K562 (cell line): ENCODE results near the gene NUP43. TPM values are rescaled to one million over a fixed set of nuclear protein-coding genes. Genes with fewer than 3 reads are reported as not detected.

Experiments
- HDAC1 ChIP-seq, 2 experiments: fragments of 450-650 bp; IDR thresholded peaks; 2 replicates each; pipeline ENCODE4 v1.6.1; 2016 to 2017; ENCODE audit warnings: inconsistent platforms in 1 of 2, mild to moderate bottlenecking in 1 of 2, moderate library complexity in 1 of 2
- KAT2B ChIP-seq: IDR thresholded peaks from one replicate; pipeline ENCODE4 v1.6.1; 2012; ENCODE audit warnings: low read depth, mild to moderate bottlenecking, control low read depth, inconsistent platforms, low read length, moderate library complexity
- MBD2 ChIP-seq: sonication (generic); IDR thresholded peaks from 2 replicates; pipeline ENCODE4 v1.6.1; 2016; ENCODE audit warnings: low read depth, borderline replicate concordance
- NCOR1 ChIP-seq: fragments of 450-650 bp; IDR thresholded peaks from 2 replicates; pipeline ENCODE4 v1.6.1; 2016; ENCODE audit warnings: mild to moderate bottlenecking, moderate library complexity
- POU5F1 ChIP-seq: fragments of 150-350 bp; IDR thresholded peaks from 2 replicates; pipeline ENCODE4 v1.6.1; 2014; ENCODE audit warnings: borderline replicate concordance, low read length, low read depth, mild to moderate bottlenecking; ENCODE audit not compliant: partially characterized antibody
- TAF7 ChIP-seq: fragments of 450-650 bp; IDR thresholded peaks from 2 replicates; pipeline ENCODE4 v1.6.1; 2016; ENCODE audit warnings: missing genetic modification characterization, missing compliant biosample characterization
- ZNF311 ChIP-seq: fragments of 250-450 bp; sonication (Bioruptor Pico); IDR thresholded peaks from 2 replicates; pipeline ENCODE4 v1.4.0; 2020; ENCODE audit warnings: mild to moderate bottlenecking, moderate library complexity
- polyA plus RNA-seq, 8 experiments: library from polyadenylated mRNA; depleted of rRNA in 4 of 8; stranded (reverse) in 5 of 8; unstranded in 3 of 8; fragments of >200 nt; fragmentation: Nextera tagmentation in 2 of 8; fragmentation: Illumina TruSeq in 1 of 8; extraction: Ambion mirVana in 2 of 8; extraction: Trizol in 1 of 8; gene quantifications; 2 replicates each; pipeline versions ENCODE4 v1.2.1 to v1.2.3, GENCODE V29; 2011 to 2014; ENCODE audit warnings: inconsistent platforms in 1 of 8, missing spikeins in 1 of 8
- total RNA-seq, 7 experiments: library from RNA; depleted of rRNA in 6 of 7; stranded (reverse); fragments of >200 nt in 6 of 7; fragmentation: Illumina TruSeq in 2 of 7; extraction: Trizol in 2 of 7; gene quantifications; 2 replicates each; pipeline versions ENCODE4 v1.2.1 to v1.2.3, GENCODE V29; 2011 to 2021; ENCODE audit warnings: low replicate concordance in 1 of 7
- TF ChIP-seq, protein P1 (sequence below), 2 experiments: fragments of 450-650 bp; IDR thresholded peaks; 2 replicates each; pipeline ENCODE4 v1.6.1; 2016
- TF ChIP-seq, protein P2 (sequence below): fragments of 200-800 bp; sonication (Bioruptor generic); IDR thresholded peaks from 2 replicates; pipeline ENCODE4 v1.6.1; 2017; ENCODE audit warnings: missing genetic modification characterization, missing compliant biosample characterization
- TF ChIP-seq, protein P3 (sequence below), 2 experiments: fragments of 450-650 bp; IDR thresholded peaks; 2 replicates each; pipeline ENCODE4 v1.6.1; 2016; ENCODE audit warnings: mild to moderate bottlenecking in 2 of 2, borderline replicate concordance in 1 of 2, low read depth in 1 of 2, moderate library complexity in 1 of 2
- TF ChIP-seq, protein P4 (sequence below): fragments of 450-650 bp; IDR thresholded peaks from 2 replicates; pipeline ENCODE4 v1.6.1; 2016; ENCODE audit warnings: borderline replicate concordance

NUP43 gene
- total and polyA plus RNA-seq, 9 of the 15 experiments (the other 6 are each of a cell fraction or from before 2014, with no cell fraction given): 28.9 to 136 (median 67.4) TPM

DNA sequence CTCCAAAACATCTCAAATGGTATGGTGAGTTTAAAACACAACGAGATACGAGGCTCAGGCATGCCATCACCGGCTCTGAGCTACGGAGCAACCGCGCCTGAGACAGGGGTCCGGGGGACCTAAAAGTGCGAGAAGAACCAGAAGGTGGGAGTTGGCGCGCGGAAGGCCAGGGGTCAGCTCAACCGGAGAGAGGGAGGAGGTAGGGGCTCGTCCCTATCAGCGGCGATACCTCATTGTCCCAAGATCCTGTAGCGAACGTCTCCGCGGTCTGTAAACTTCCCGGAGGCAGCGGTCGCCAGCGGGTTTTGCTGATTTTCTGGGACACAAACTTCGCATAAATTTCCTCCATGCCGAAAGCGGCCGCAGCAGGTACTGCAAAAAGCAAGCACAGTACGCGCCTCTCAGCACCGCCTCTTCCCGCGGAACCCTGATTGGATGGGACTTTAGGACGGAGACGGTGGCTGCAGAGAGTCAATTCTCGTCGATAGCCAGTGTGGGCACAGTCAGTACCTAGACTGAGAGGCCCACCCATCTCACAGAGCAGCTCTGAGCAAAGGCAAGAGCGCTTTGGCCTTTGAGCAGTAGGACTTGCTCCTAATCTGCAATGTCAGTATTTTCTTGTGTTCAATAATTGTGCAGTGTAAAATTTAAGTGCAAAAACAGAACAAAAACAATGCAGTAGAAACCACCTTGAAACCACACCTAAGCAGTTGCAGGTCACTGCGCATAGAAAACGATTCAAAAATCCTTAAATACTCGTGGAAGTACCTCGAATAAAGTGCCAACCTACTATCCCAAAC lies at the start of gene NUP43 (continued):
- TF ChIP-seq, protein P1, sequence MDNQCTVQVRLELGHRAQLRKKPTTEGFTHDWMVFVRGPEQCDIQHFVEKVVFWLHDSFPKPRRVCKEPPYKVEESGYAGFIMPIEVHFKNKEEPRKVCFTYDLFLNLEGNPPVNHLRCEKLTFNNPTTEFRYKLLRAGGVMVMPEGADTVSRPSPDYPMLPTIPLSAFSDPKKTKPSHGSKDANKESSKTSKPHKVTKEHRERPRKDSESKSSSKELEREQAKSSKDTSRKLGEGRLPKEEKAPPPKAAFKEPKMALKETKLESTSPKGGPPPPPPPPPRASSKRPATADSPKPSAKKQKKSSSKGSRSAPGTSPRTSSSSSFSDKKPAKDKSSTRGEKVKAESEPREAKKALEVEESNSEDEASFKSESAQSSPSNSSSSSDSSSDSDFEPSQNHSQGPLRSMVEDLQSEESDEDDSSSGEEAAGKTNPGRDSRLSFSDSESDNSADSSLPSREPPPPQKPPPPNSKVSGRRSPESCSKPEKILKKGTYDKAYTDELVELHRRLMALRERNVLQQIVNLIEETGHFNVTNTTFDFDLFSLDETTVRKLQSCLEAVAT (IDR thresholded peaks at IDR 0.05): peak in 1 of 2 experiments; percentile 40; a peak in 1 of 4 replicates
- TF ChIP-seq, protein P2, sequence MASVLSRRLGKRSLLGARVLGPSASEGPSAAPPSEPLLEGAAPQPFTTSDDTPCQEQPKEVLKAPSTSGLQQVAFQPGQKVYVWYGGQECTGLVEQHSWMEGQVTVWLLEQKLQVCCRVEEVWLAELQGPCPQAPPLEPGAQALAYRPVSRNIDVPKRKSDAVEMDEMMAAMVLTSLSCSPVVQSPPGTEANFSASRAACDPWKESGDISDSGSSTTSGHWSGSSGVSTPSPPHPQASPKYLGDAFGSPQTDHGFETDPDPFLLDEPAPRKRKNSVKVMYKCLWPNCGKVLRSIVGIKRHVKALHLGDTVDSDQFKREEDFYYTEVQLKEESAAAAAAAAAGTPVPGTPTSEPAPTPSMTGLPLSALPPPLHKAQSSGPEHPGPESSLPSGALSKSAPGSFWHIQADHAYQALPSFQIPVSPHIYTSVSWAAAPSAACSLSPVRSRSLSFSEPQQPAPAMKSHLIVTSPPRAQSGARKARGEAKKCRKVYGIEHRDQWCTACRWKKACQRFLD (CRISPR knock-in tag): peak; percentile 62; the same call in 1 of the 2 replicates
- TF ChIP-seq NCOR1: no peak
- TF ChIP-seq TAF7: no peak
- TF ChIP-seq ZNF311 (CRISPR knock-in tag): no peak
- TF ChIP-seq POU5F1: peak; percentile 95
- peak in 1 of 2 experiments; percentile 82; a peak in 1 of 4 replicates for TF ChIP-seq HDAC1 (IDR thresholded peaks at IDR 0.05)
- TF ChIP-seq, protein P3, sequence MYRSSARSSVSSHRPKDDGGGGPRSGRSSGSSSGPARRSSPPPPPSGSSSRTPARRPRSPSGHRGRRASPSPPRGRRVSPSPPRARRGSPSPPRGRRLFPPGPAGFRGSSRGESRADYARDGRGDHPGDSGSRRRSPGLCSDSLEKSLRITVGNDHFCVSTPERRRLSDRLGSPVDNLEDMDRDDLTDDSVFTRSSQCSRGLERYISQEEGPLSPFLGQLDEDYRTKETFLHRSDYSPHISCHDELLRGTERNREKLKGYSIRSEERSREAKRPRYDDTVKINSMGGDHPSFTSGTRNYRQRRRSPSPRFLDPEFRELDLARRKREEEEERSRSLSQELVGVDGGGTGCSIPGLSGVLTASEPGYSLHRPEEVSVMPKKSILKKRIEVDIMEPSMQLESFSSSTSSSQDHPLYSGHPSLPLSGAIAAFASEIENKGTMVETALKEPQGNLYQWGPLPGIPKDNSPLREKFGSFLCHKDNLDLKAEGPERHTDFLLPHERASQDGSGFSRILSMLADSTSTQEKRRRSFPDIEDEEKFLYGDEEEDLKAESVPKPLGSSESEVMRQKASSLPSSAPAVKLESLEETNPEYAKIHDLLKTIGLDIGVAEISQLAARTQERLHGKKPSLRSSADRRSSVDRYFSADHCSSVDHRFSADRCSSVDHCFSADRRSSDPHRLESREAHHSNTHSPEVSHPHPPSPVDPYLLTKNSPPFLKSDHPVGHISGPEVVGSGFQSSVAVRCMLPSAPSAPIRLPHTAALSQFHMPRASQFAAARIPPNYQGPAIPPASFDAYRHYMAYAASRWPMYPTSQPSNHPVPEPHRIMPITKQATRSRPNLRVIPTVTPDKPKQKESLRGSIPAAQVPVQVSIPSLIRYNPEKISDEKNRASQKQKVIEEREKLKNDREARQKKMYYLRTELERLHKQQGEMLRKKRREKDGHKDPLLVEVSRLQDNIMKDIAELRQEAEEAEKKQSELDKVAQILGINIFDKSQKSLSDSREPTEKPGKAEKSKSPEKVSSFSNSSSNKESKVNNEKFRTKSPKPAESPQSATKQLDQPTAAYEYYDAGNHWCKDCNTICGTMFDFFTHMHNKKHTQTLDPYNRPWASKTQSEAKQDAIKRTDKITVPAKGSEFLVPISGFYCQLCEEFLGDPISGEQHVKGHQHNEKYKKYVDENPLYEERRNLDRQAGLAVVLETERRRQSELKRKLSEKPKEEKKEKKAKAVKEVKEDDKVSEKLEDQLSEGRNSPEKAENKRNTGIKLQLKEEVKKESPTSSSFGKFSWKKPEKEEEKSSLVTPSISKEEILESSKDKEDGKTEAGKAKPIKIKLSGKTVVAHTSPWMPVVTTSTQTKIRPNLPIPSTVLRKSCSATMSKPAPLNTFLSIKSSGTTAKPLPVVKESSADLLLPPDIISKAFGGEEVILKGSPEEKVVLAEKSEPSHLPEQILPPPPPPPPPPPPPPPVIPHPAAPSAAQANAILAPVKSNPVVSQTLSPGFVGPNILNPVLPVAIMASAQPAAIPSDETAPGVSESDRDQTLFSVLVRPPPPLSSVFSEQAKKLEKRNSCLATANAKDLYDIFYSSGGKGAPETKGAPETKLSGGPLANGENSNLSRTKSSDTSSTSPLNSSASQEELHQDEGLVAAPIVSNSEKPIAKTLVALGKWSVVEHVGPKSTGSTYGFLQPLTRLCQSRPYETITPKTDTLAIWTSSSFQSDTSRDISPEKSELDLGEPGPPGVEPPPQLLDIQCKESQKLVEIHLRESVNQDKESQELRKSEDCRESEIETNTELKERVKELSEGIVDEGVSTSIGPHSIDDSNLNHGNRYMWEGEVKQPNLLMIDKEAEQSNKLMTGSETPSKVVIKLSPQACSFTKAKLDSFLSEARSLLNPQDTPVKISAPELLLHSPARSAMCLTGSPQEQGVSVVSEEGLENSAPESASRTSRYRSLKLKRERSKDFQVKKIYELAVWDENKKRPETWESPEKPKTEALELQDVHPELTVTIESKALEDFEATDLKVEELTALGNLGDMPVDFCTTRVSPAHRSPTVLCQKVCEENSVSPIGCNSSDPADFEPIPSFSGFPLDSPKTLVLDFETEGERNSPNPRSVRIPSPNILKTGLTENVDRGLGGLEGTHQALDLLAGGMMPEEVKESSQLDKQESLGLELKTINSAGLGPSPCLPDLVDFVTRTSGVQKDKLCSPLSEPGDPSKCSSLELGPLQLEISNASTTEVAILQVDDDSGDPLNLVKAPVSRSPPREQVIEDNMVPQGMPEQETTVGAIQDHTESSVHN (IDR thresholded peaks at IDR 0.05; ENCODE audit: borderline replicate concordance in 1 of 2, low read depth in 1 of 2): no peak
- TF ChIP-seq MBD2: peak; percentile 66
- no peak for TF ChIP-seq KAT2B
- TF ChIP-seq, protein P4, sequence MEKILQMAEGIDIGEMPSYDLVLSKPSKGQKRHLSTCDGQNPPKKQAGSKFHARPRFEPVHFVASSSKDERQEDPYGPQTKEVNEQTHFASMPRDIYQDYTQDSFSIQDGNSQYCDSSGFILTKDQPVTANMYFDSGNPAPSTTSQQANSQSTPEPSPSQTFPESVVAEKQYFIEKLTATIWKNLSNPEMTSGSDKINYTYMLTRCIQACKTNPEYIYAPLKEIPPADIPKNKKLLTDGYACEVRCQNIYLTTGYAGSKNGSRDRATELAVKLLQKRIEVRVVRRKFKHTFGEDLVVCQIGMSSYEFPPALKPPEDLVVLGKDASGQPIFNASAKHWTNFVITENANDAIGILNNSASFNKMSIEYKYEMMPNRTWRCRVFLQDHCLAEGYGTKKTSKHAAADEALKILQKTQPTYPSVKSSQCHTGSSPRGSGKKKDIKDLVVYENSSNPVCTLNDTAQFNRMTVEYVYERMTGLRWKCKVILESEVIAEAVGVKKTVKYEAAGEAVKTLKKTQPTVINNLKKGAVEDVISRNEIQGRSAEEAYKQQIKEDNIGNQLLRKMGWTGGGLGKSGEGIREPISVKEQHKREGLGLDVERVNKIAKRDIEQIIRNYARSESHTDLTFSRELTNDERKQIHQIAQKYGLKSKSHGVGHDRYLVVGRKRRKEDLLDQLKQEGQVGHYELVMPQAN: peak; percentile 72
